H1 (cell line): ENCODE data around the gene ELANE. TPM values are rescaled to one million over a fixed set of nuclear protein-coding genes. Genes with fewer than 3 reads are reported as not detected.

Experiments used
- CTCF ChIP-seq, 3 experiments: IDR thresholded peaks; 1 replicate in 2 of 3; 2 replicates in 1 of 3; pipeline versions ENCODE4 v1.5.1 to v1.6.1; 2011; ENCODE audit warnings: low read length in 3 of 3, mild to moderate bottlenecking in 3 of 3, inconsistent platforms in 2 of 3, low read depth in 1 of 3, moderate library complexity in 1 of 3; ENCODE audit not compliant: insufficient read depth in 1 of 3; ENCODE audit errors: control extremely low read depth in 1 of 3
- POLR2AphosphoS5 ChIP-seq: IDR thresholded peaks from 2 replicates; pipeline ENCODE4 v1.6.1; 2011; ENCODE audit warnings: low read depth, low read length
- POU5F1 ChIP-seq: IDR thresholded peaks from 2 replicates; pipeline ENCODE4 v1.6.1; 2011; ENCODE audit warnings: low read depth, mild to moderate bottlenecking, low read length, moderate library complexity
- TCF12 ChIP-seq: IDR thresholded peaks from 2 replicates; pipeline ENCODE4 v1.6.1; 2011; ENCODE audit warnings: low read depth, mild to moderate bottlenecking, low read length
- polyA plus RNA-seq, 7 experiments: library from polyadenylated mRNA; depleted of rRNA in 3 of 7; stranded (reverse) in 5 of 7; unstranded in 2 of 7; fragments of >200 nt in 5 of 7; fragments of 200-250 nt in 2 of 7; gene quantifications; 1 replicate in 5 of 7; 2 replicates in 1 of 7; 4 replicates in 1 of 7; pipeline versions ENCODE4 v1.2.1 to v1.2.3, GENCODE V29; 2011 to 2013; ENCODE audit warnings: missing spikeins in 2 of 7, mixed read lengths in 2 of 7
- total RNA-seq: library from RNA; stranded (reverse); fragmentation: NEBNext Ultra II Directional; extraction: Animal tissue kit (Norgen Biotek cat#: 25700); gene quantifications from 2 replicates; pipeline ENCODE4 v1.2.1, GENCODE V29; 2021

ELANE gene
- total and polyA plus RNA-seq, 2 of the 8 experiments (the other 6 are each of a cell fraction or from before 2014, with no cell fraction given): not detected

DNA sequence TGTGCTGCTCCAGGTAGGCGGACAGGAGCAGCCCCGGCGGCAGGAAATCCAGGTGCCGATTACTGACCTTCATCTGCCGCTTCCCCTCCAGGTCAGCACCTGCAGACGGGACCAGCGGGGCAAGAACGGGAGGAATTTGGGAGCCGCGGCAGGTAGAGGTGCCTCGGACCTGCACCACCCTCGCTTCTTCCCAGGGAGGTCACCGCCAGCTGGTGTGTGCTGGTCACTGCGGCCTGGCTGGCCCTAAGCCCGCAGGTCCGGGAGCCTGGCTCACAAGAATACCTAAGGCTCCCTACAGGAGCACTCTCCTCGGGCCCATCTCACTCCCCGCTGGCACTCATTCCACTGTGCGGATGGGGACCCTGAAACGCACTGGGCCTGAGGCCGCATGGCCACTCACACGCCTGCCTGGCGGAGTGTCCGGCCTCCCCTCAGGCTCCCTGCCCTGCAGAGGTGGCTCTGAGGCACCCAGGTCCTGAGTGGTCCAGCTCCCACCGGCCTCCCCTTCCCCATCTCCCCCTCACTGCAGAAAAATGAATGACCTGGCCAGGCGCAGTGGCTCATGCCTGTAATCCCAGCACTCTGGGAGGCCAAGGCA lies 45.4 kb downstream of the ELANE start (continued):
- TF ChIP-seq CTCF (IDR thresholded peaks at IDR 0.05; ENCODE audit: control extremely low read depth in 1 of 3, insufficient read depth in 1 of 3, low read depth in 1 of 3, low read length in 3 of 3) (peak in 2 of 3 experiments; percentile 49 to 51; a peak in 2 of 4 replicates), TCF12 (no peak), POU5F1 (no peak), POLR2AphosphoS5 (no peak)
